ENCODE measurements around the gene ITPA. TPM values are rescaled to one million over a fixed set of nuclear protein-coding genes. Genes with fewer than 3 reads are reported as not detected.

ITPA gene
- total RNA-seq, 1 experiment from 2014 or later, result 117 TPM

DNA sequence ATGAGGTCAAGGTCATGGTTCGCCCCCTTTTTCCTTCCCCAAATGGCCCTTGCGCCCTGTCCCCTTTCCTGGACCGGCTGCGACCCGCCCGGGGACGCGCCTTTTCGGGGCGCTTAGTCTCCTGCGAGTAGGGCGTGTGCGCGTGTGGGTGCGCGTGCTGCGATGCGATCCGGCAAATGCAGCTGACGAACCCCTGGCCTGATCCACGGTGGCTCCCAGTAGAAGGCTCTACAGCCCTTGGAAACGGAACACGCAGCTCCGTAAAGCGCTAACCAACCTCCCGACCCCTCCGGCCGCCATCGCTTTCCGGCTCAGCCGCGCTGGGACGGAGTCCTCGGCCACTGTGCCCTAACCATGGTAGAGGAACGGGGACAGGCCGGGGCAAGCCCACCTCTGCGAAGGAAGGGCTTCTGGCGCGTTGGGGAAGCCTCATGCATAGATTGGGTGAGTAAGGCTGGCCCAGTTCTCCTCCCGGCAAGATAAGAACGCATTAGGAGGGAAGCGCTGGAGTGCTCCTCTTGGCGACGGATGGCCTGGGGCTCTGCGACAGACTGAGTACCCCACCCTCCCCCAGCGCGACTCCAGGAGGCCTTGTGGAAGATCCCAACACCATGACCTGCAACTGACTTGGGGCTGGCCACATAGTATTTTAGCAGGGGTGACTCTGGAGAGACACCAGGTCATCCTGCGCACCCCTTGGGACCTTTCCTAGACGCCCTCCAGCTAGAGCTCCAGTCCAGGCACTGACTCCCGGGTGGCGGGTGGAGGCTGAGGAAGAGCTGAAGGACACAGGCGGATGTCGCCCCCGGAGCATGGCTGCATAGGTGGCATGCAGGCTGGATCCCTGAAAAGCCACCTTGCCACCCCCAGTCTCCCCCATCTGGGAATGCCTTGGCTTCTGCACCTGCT, 30.8 kb downstream of the ITPA start:
- no peaks in the 10 kb centered on the region for H3K36me3 ChIP-seq (ENCODE audit: low read depth, low read length)
- H3K27me3 ChIP-seq (ENCODE audit: low read length), result no peaks in the 10 kb centered on the region
- no peak overlapping the region for H3K27ac ChIP-seq (ENCODE audit: low read length)
- H3K4me1 ChIP-seq (ENCODE audit: insufficient read depth, low read length), result peaks cover 37% of the 10 kb centered on the region
- no peaks in the 10 kb centered on the region for H3K9me2 ChIP-seq (replicated peaks; ENCODE audit: low read length)
- POLR2A ChIA-PET (ENCODE audit: unreplicated experiment), result interaction anchor here (0.6 to 2.0 kb wide), 5 partner anchors 11 to 179 kb away, joined by 3 to 18 read pairs (median 3); no protein-coding TSS in a partner anchor
- no peaks in the 10 kb centered on the region for H3K9me3 ChIP-seq (ENCODE audit: low read length)
- no peaks in the 10 kb centered on the region for H4K20me1 ChIP-seq (ENCODE audit: low read length)
- peak overlapping the region; percentile 92 for H3K4me3 ChIP-seq (ENCODE audit: low read length)
- intact Hi-C loops (cut with micrococcal nuclease), result no loop called here
- H3K9ac ChIP-seq (ENCODE audit: low read length), result peak overlapping the region; percentile 59; the same call in 1 of the 2 replicates
- BruUV-seq (replicated peaks), result TSS peak; percentile 65
- H2AFZ ChIP-seq (ENCODE audit: low read length), result peak overlapping the region; percentile 99
- 0 out of 2 replicates have a peak, but pooled peaks cover 9% of the 10 kb centered on the region for H3K79me2 ChIP-seq (ENCODE audit: low read length)
- CTCF ChIA-PET, result no interaction called here
- H3F3A ChIP-seq (ENCODE audit: low read length, unreplicated experiment), result no peaks in the 10 kb centered on the region
- TF ChIP-seq EZH2 (IDR thresholded peaks at IDR 0.05; ENCODE audit: low read length, unreplicated experiment), result no peak
- no peak for TF ChIP-seq EZH2phosphoT487 (IDR thresholded peaks at IDR 0.05; ENCODE audit: borderline replicate concordance, low read length)
- TF ChIP-seq, protein P1, sequence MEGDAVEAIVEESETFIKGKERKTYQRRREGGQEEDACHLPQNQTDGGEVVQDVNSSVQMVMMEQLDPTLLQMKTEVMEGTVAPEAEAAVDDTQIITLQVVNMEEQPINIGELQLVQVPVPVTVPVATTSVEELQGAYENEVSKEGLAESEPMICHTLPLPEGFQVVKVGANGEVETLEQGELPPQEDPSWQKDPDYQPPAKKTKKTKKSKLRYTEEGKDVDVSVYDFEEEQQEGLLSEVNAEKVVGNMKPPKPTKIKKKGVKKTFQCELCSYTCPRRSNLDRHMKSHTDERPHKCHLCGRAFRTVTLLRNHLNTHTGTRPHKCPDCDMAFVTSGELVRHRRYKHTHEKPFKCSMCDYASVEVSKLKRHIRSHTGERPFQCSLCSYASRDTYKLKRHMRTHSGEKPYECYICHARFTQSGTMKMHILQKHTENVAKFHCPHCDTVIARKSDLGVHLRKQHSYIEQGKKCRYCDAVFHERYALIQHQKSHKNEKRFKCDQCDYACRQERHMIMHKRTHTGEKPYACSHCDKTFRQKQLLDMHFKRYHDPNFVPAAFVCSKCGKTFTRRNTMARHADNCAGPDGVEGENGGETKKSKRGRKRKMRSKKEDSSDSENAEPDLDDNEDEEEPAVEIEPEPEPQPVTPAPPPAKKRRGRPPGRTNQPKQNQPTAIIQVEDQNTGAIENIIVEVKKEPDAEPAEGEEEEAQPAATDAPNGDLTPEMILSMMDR (conservative IDR thresholded peaks at IDR 0.05; ENCODE audit: low read depth, low read length), result no peak
- H3K4me2 ChIP-seq (ENCODE audit: low read length), result peak overlapping the region; percentile 98
- ATAC-seq, result no peak
- DNase-seq, result no peak

- no peaks in the 10 kb centered on the region for H3K9me2 ChIP-seq (replicated peaks; ENCODE audit: low read length)
- POLR2A ChIA-PET (ENCODE audit: unreplicated experiment), result no interaction called here
- CTCF ChIA-PET, result no interaction called here
- no peaks in the 10 kb centered on the region for H3K27me3 ChIP-seq (ENCODE audit: low read length)
- H3K4me3 ChIP-seq (ENCODE audit: low read length), result no peak overlapping the region
- no peak overlapping the region for H3K27ac ChIP-seq (ENCODE audit: low read length)
- H3F3A ChIP-seq (ENCODE audit: low read length, unreplicated experiment), result no peaks in the 10 kb centered on the region
- TF ChIP-seq EZH2phosphoT487 (IDR thresholded peaks at IDR 0.05; ENCODE audit: borderline replicate concordance, low read length) (no peak), EZH2 (IDR thresholded peaks at IDR 0.05; ENCODE audit: low read length, unreplicated experiment) (no peak)
- TF ChIP-seq, protein P1 (conservative IDR thresholded peaks at IDR 0.05; ENCODE audit: low read depth, low read length), result no peak
- H3K4me2 ChIP-seq (ENCODE audit: low read length), result no peak overlapping the region
- no peak for DNase-seq
- H3K4me1 ChIP-seq (ENCODE audit: insufficient read depth, low read length), result peaks cover 30% of the 10 kb centered on the region
- intact Hi-C loops (cut with micrococcal nuclease), result no loop called here
- H4K20me1 ChIP-seq (ENCODE audit: low read length), result no peaks in the 10 kb centered on the region
- H3K9ac ChIP-seq (ENCODE audit: low read length), result no peak overlapping the region
- no peaks in the 10 kb centered on the region for H3K36me3 ChIP-seq (ENCODE audit: low read depth, low read length)
- H2AFZ ChIP-seq (ENCODE audit: low read length), result no peak overlapping the region
- ATAC-seq, result no peak
- H3K79me2 ChIP-seq (ENCODE audit: low read length), result 0 out of 2 replicates have a peak, but pooled peaks cover 9% of the 10 kb centered on the region
- no peaks in the 10 kb centered on the region for H3K9me3 ChIP-seq (ENCODE audit: low read length)
- no TSS peak for BruUV-seq (replicated peaks)
These were observed 31.6 kb downstream of the ITPA start for GRCh38 chr20:3240776-3241363.

Measured in PC-3 (cell line).